Activated T-helper 1 cell treated with anti-CD3 and anti-CD28 coated beads, Interleukin-12 subunit alpha, Interleukin-12 subunit beta, Interleukin-2, Interleukin-4 antibody, amounts not matched to agents 30 ng/mL and 10 ng/mL and 1 ng/mL, durations not matched to agents 14 hours and 24 hours and 36 hours (primary cell): ENCODE data around the gene DNAJC13. TPM values are rescaled to one million over a fixed set of nuclear protein-coding genes. Genes with fewer than 3 reads are reported as not detected.
"Not testable (repeated sequence)": the region's sequence is repeated elsewhere in the genome, so short reads cannot be mapped to it uniquely, and the experiment has no call there.

Experiments
- DNase-seq: peaks from one replicate; pipeline ENCODE4 v3.0.0; 2021; ENCODE audit warnings: low spot score
- H3K27ac Mint-ChIP-seq: one replicate; pipeline ENCODE4 v1.8.0; 2021; ENCODE audit warnings: mild to moderate bottlenecking, mixed read lengths
- H3K27me3 Mint-ChIP-seq: one replicate; pipeline ENCODE4 v1.8.0; 2022; ENCODE audit warnings: mild to moderate bottlenecking, moderate library complexity, mixed read lengths; ENCODE audit not compliant: insufficient read depth
- H3K36me3 Mint-ChIP-seq: one replicate; pipeline ENCODE4 v1.8.0; 2021; ENCODE audit warnings: low read depth, mixed read lengths
- H3K4me1 Mint-ChIP-seq: one replicate; pipeline ENCODE4 v1.8.0; 2021; ENCODE audit warnings: low read depth, mixed read lengths
- H3K4me3 Mint-ChIP-seq: one replicate; pipeline ENCODE4 v1.8.0; 2021; ENCODE audit warnings: mild to moderate bottlenecking, moderate library complexity, mixed read lengths
- H3K9me3 Mint-ChIP-seq: one replicate; pipeline ENCODE4 v1.8.0; 2021; ENCODE audit warnings: mixed read lengths
- intact Hi-C: fragments of 100-400 bp; cut with micrococcal nuclease; formaldehyde crosslinking; loops from one replicate; pipeline ENCODE4 v1.15.1; 2024
- total RNA-seq: library from RNA; stranded (reverse); gene quantifications from 2 replicates; pipeline ENCODE4 v1.2.3, GENCODE V29; 2022

Gene DNAJC13
- total RNA-seq = 30.2 and 34.0 TPM in 2 replicates

- peak; percentile 90 for DNase-seq
- Mint-ChIP-seq H3K27ac (peak within 1 kb of the TSS; percentile 98), H3K9me3 (no peaks in the 10 kb centered on the region), H3K4me1 (peaks cover 31% of the 10 kb centered on the region), H3K4me3 (peak within 1 kb of the TSS; percentile 100), H3K36me3 (peaks cover 2% of the 10 kb centered on the region), H3K27me3 (no peaks in the 10 kb centered on the region)
- intact Hi-C loops = loop anchor here (1.0 to 5.0 kb wide), 14 partner anchors 105 to 1671 kb away; partner anchors contain the start of genes ASTE1, ATP2C1, CDV3 and MRPL3
These were observed at the start of gene DNAJC13 for GRCh38 chr3:132416807-132417694. DNAJC13 (plus strand) TSS chr3:132417502; CDS start chr3:132434551, 17,049 bp downstream.

- Mint-ChIP-seq H3K27me3 (peaks cover 3% of the 10 kb centered on the region), H3K9me3 (no peaks in the 10 kb centered on the region), H3K4me1 (no peaks in the 10 kb centered on the region), H3K4me3 (no peak overlapping the region), H3K36me3 (no peaks in the 10 kb centered on the region), H3K27ac (no peak overlapping the region)
- no peak for DNase-seq
- intact Hi-C loops = no loop called here
These were observed 48.8 kb upstream of the DNAJC13 start for GRCh38 chr3:132368515-132368914.

GRCh38 chr3:132368962-132369361 is 48.3 kb upstream of the DNAJC13 start:
- no peak overlapping the region for H3K27ac Mint-ChIP-seq
- no peaks in the 10 kb centered on the region for H3K9me3 Mint-ChIP-seq
- intact Hi-C loops = no loop called here
- H3K4me3 Mint-ChIP-seq = no peak overlapping the region
- no peaks in the 10 kb centered on the region for H3K4me1 Mint-ChIP-seq
- H3K27me3 Mint-ChIP-seq = peaks cover 3% of the 10 kb centered on the region
- no peaks in the 10 kb centered on the region for H3K36me3 Mint-ChIP-seq
- DNase-seq = no peak

- not testable (repeated sequence) for H3K27me3 Mint-ChIP-seq, H3K36me3 Mint-ChIP-seq
These were observed 40.4 kb upstream of the DNAJC13 start for GRCh38 chr3:132376945-132377354.

GRCh38 chr3:132378048-132378762 is 39.1 kb upstream of the DNAJC13 start:
- Mint-ChIP-seq H3K4me3 (no peak overlapping the region), H3K4me1 (no peaks in the 10 kb centered on the region), H3K27ac (no peak overlapping the region), H3K27me3 (peaks cover 3% of the 10 kb centered on the region), H3K36me3 (no peaks in the 10 kb centered on the region), H3K9me3 (no peaks in the 10 kb centered on the region)
- no peak for DNase-seq
- intact Hi-C loops = no loop called here

More at GRCh38 chr3:132376945-132377354, 40.4 kb upstream of the DNAJC13 start:
- H3K4me1 Mint-ChIP-seq, H3K9me3 Mint-ChIP-seq, H3K27ac Mint-ChIP-seq, intact Hi-C loops, DNase-seq: not testable (repeated sequence)
- H3K4me3 Mint-ChIP-seq = peak overlapping the region; percentile 37

- no peak overlapping the region for H3K4me3 Mint-ChIP-seq
- intact Hi-C loops = no loop called here
- H3K27ac Mint-ChIP-seq = no peak overlapping the region
- no peaks in the 10 kb centered on the region for H3K9me3 Mint-ChIP-seq
- DNase-seq = no peak
- H3K36me3 Mint-ChIP-seq = no peaks in the 10 kb centered on the region
- H3K4me1 Mint-ChIP-seq = no peaks in the 10 kb centered on the region
- H3K27me3 Mint-ChIP-seq = peaks cover 3% of the 10 kb centered on the region
These were observed 38.5 kb upstream of the DNAJC13 start for GRCh38 chr3:132378846-132379245.

- Mint-ChIP-seq H3K27ac (no peak overlapping the region), H3K36me3 (no peaks in the 10 kb centered on the region), H3K4me3 (no peak overlapping the region), H3K4me1 (no peaks in the 10 kb centered on the region), H3K27me3 (peaks cover 3% of the 10 kb centered on the region), H3K9me3 (no peaks in the 10 kb centered on the region)
- intact Hi-C loops = no loop called here
- DNase-seq = no peak
These were observed 36.4 kb upstream of the DNAJC13 start for GRCh38 chr3:132380920-132381319.

- H3K9me3 Mint-ChIP-seq = no peaks in the 10 kb centered on the region
- DNase-seq = no peak
- no peaks in the 10 kb centered on the region for H3K4me1 Mint-ChIP-seq
- no peak overlapping the region for H3K27ac Mint-ChIP-seq
- peaks cover 3% of the 10 kb centered on the region for H3K27me3 Mint-ChIP-seq
- intact Hi-C loops = no loop called here
- no peak overlapping the region for H3K4me3 Mint-ChIP-seq
- H3K36me3 Mint-ChIP-seq = no peaks in the 10 kb centered on the region
These were observed 35.9 kb upstream of the DNAJC13 start for GRCh38 chr3:132381348-132381944.

GRCh38 chr3:132382267-132382666 is 35.0 kb upstream of the DNAJC13 start:
- Mint-ChIP-seq H3K4me1 (no peaks in the 10 kb centered on the region), H3K9me3 (no peaks in the 10 kb centered on the region), H3K27me3 (peaks cover 7% of the 10 kb centered on the region), H3K4me3 (no peak overlapping the region), H3K36me3 (no peaks in the 10 kb centered on the region), H3K27ac (no peak overlapping the region)
- intact Hi-C loops = no loop called here
- DNase-seq = no peak

GRCh38 chr3:132382688-132383194 is 34.6 kb upstream of the DNAJC13 start:
- no peaks in the 10 kb centered on the region for H3K4me1 Mint-ChIP-seq
- no peak overlapping the region for H3K4me3 Mint-ChIP-seq
- no peaks in the 10 kb centered on the region for H3K36me3 Mint-ChIP-seq
- peaks cover 10% of the 10 kb centered on the region for H3K27me3 Mint-ChIP-seq
- intact Hi-C loops = no loop called here
- no peak for DNase-seq
- no peaks in the 10 kb centered on the region for H3K9me3 Mint-ChIP-seq
- no peak overlapping the region for H3K27ac Mint-ChIP-seq

- intact Hi-C loops = no loop called here
- H3K9me3 Mint-ChIP-seq = no peaks in the 10 kb centered on the region
- H3K27me3 Mint-ChIP-seq = peaks cover 8% of the 10 kb centered on the region
- no peak overlapping the region for H3K27ac Mint-ChIP-seq
- H3K4me1 Mint-ChIP-seq = no peaks in the 10 kb centered on the region
- no peaks in the 10 kb centered on the region for H3K36me3 Mint-ChIP-seq
- no peak for DNase-seq
- H3K4me3 Mint-ChIP-seq = no peak overlapping the region
These were observed 31.0 kb upstream of the DNAJC13 start for GRCh38 chr3:132386259-132386658.

GRCh38 chr3:132392675-132393074 is 24.6 kb upstream of the DNAJC13 start:
- H3K4me3 Mint-ChIP-seq, H3K36me3 Mint-ChIP-seq, intact Hi-C loops: not testable (repeated sequence)

More at GRCh38 chr3:132392675-132393074, 24.6 kb upstream of the DNAJC13 start:
- H3K27ac Mint-ChIP-seq, H3K9me3 Mint-ChIP-seq, H3K4me1 Mint-ChIP-seq, DNase-seq, H3K27me3 Mint-ChIP-seq: not testable (repeated sequence)
